ENCODE results near the gene HMCES.

HMCES gene

DNA sequence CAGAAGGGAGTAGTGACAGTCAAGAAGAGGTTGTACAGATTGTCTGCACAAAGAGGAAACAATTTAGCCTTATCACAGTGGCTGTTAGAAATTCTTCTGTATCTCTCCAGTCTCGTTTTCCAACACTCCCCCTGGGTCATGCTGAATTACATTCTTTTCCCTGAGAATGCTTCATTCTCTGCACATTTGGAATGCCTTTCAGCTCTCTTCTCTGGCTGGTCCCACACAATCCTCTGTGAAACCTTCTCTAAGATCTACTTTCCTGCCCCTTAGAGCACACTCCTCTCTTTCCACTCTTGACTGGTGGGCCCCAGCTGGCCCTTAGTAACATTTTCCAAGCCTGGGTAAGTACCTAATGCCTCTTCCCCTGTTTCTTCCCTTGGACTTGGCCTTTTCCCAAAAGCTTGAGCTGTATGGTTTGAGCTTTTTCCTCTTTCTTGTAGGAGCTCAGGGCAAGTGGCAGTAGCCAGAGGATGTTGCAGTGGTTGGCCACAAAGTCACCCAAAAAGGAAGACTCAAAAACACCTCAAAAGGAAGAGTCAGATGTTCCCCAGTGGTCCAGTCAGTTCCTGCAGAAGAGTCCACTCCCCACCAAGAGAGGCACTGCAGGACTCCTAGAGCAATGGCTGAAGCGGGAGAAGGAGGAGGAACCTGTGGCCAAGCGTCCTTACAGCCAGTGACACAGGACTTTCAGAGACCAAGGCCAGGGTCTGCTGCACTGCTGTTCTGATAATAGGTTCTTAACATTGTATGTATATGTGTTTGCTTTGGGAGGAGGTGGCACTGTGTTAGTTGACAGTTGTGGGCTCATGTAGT is 25.7 kb downstream of the HMCES start:
- peak; percentile 9 for DNase-seq (ENCODE audit: low spot score)

- no peak for DNase-seq (ENCODE audit: low spot score)
Measured at GRCh38 chr3:129304962-129305222, 26.2 kb downstream of the HMCES start.

- peak; percentile 79 for DNase-seq (ENCODE audit: low spot score)
Measured at GRCh38 chr3:129305592-129306091, 27.0 kb downstream of the HMCES start.

GRCh38 chr3:129308636-129309035 is 30.0 kb downstream of the HMCES start:
- no peak for DNase-seq (ENCODE audit: low spot score)

- DNase-seq (ENCODE audit: low spot score) = no peak
Measured at GRCh38 chr3:129310111-129311011, 31.7 kb downstream of the HMCES start.

DNA sequence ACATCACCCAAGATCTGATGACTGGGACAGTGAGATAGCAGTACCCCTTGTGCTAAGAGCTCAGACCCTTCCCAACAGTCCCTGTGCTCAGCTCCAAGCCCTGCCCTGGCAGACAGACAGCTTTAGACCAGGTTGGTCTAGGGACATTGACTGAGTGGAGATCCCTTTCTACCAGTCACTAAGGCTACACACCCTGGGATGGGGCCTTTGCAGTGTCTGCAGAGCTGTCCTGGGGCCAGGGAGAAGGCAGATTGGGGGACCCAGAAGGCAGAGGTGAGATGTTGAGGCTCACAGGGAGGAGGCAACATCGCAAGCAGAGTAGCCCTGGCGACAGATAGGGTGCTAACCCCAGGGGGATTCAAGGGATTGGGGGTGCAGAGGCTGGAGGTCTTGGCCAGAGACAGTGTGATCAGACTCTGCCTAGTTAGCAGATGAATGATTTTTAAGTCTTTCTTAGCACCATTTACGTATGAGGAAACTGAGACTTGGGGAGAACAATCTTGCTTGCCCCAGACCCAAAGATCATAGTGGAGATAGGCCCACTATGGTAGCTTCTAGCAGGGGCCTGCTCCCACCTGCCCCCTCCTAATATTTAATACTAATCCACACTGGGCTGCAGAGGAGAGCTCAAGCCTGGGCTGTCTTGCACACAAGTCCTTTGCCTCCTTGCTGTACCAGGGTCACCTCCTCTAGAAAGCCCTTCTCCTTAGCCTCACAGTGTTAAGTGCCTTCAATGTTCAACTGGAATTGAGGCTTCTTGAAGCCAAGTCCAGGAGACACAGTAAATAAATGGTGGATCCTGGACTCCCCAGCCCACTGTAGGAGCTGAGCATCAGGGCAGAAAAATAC is 32.6 kb downstream of the HMCES start:
- DNase-seq (ENCODE audit: low spot score) = no peak

DNA sequence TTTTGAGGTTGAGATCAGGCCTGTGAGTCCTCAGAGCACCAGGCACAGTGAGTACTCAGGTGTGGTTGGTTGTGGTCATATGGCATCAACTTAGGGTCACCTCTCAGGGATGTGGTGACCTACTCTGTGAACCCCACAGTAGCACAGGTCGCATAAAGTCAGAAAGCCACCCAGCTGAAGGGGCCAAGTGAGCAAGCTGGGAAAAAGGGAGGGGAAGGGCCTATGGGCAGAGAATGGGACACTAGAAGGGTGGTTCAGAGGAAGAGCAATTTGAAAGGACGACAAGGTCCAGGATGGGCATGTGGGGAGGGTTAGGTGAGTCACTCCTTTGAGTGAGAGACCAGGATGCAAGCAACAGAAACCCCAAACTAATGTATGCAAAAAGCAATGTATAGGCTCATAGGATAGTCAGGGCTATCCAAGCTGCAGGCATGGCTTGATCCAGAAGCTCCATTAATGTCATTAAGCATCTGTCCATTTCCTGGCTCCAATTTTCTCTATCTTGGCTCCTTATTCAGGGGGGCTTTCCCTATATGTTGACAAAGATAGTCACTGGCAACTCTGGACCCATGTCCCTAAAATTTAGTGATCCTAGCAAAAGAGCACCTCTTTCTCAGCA is 33.5 kb downstream of the HMCES start:
- DNase-seq (ENCODE audit: low spot score) = no peak

GRCh38 chr3:129312671-129313414 is 34.2 kb downstream of the HMCES start:
- DNase-seq (ENCODE audit: low spot score) = no peak

GRCh38 chr3:129313415-129313664 is 34.7 kb downstream of the HMCES start:
- no peak for DNase-seq (ENCODE audit: low spot score)

GRCh38 chr3:129313665-129314385 is 35.2 kb downstream of the HMCES start:
- no peak for DNase-seq (ENCODE audit: low spot score)

DNA sequence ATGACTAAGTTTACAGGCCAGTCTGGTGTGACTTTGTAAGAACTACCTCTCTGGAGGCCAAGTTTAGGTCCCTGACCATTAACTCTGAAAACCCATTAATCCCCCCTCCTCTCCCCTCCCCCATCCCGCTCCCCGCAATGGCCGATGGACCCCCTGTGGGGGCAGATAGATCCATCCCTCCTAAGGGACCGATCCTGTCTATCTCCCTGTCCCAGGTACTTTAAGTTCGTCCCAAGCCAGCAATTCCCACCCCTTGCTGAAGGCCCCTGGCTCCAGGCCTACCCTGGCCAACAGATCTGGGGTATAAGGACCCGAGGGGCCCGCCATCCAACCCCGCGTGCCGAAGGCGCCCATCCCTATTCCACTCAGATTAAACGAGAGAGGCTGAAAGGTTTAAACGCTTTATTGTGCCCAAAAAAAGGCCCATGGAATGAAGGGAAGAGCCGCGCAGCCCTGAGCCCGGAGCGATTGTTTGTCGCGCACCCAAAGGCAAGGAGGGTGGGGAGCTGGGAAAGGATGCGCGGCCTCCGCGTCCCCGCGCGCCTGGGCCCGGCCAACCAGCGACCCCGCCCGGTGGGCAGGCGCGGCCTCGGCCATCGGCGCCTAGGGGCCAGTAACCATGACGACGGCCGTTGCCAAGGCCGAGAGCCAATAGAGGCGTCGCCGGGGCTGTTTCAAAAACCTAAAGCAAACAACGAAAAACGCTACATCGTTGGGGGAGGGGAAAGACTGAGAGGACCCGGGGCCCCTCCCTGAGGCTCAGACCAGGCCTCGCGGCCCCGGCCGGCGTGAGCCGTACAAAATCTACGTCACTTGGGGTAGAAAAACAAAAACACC is 35.9 kb downstream of the HMCES start:
- peak; percentile 93 for DNase-seq (ENCODE audit: low spot score)

GRCh38 chr3:129315223-129315997 is 36.7 kb downstream of the HMCES start:
- peak; percentile 42 for DNase-seq (ENCODE audit: low spot score)

DNA sequence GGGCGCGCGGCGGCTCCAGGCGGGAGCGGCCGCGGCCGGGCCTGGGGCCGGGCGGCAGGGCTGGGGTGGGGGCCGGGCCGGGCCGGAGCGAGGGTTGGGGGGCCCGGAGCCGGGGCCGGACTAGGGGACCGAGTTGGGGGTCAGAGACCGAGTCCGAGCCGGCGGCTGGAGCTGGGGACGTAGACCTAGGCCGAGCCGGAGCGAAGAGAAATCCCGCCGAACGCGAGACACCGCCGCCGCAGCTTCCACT is 37.3 kb downstream of the HMCES start:
- DNase-seq (ENCODE audit: low spot score) = no peak

- DNase-seq (ENCODE audit: low spot score) = peak; percentile 90
Measured at GRCh38 chr3:129316248-129317013, 37.8 kb downstream of the HMCES start.

DNA sequence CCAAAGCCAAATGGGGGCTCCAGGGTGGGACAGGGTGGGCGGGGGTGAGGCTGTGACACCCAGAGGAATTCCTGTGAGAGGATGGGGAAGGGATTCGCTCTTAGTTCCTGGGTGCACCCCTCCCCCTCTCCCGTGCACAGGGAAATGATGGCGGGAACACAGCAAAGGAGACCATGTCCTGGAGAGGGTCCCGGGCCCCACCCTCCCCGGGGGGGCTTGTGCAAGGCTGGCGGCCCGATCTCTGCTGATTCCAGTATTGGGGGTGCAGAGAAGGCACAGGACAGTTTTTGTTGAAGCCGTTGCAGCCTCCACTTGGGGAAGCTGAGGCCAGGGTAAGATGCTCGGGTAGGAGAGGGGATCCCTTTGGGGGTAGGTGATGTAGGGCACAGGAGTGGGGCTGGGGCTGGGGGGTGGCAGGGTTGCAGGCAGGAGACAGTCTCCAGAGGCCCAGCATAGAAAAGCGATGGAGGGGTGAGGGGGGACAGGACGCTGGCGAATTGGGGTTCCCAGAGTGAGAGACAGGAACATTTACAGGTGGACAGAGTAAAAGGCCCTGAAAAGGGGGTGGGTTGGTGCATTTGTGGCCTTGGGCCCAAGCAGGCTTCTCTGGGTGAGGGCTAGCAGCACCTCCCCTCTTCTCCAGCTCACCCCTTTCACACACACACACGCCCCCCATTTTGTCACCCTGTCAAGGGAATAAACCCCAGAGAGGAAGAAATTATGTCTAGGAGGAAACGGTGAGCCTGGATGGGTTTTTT is 38.5 kb downstream of the HMCES start:
- DNase-seq (ENCODE audit: low spot score) = no peak

GRCh38 chr3:129317848-129318247 is 39.2 kb downstream of the HMCES start:
- DNase-seq (ENCODE audit: low spot score) = no peak

DNA sequence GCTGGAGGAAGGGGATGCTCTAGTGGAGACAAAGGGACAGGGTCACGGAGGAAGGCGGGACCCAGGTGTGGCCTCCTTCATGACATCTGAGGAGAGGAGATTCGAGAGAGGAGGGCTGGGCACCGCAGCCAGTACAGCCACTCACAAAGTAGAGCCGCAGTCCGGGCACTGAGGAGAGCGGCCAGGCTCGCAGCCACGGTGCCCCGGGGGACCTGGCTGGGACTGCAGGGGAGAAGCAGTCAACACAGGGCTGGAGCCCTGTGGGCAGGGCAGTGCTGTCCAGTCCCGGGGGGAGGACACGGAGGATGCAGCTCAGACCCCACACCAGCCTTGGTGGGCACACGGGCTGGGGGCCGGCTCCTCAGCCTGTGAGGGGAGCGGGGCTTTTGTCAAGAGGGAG is 40.3 kb downstream of the HMCES start:
- DNase-seq (ENCODE audit: low spot score) = no peak

- no peak for DNase-seq (ENCODE audit: low spot score)
Measured at GRCh38 chr3:129320261-129320660, 41.6 kb downstream of the HMCES start.
